Dedifferentiated amniotic fluid mesenchymal stem cell (primary cell): Measurements from ENCODE around the gene MCRIP1.

ENCODE experiments used
- DNase-seq: peaks from one replicate; pipeline ENCODE4 v3.0.0-alpha.2; 2016; ENCODE audit errors: extremely low spot score

MCRIP1 gene

GRCh38 chr17:81860756-81861568 lies 27.9 kb upstream of the MCRIP1 start:
- peak; percentile 100 for DNase-seq

- DNase-seq = no peak
Observed at GRCh38 chr17:81859906-81860755, 27.0 kb upstream of the MCRIP1 start, which contains the start of gene P4HB. Gene P4HB (minus strand): TSS chr17:81860535. CDS start chr17:81860471, 64 bp downstream.

- DNase-seq = no peak
Observed at GRCh38 chr17:81858967-81859905, 26.1 kb upstream of the MCRIP1 start.

GRCh38 chr17:81858170-81858966 lies 25.3 kb upstream of the MCRIP1 start:
- DNase-seq = no peak

GRCh38 chr17:81854974-81855774 lies 22.1 kb upstream of the MCRIP1 start:
- no peak for DNase-seq

- no peak for DNase-seq
Observed at GRCh38 chr17:81852237-81852636, 19.1 kb upstream of the MCRIP1 start.

- no peak for DNase-seq
Observed at GRCh38 chr17:81851423-81851822, 18.3 kb upstream of the MCRIP1 start.

GRCh38 chr17:81849457-81849856 lies 16.4 kb upstream of the MCRIP1 start:
- DNase-seq = no peak

- no peak for DNase-seq
Observed at GRCh38 chr17:81846743-81847689, 13.9 kb upstream of the MCRIP1 start.

GRCh38 chr17:81845881-81846742 lies 13.0 kb upstream of the MCRIP1 start:
- no peak for DNase-seq

GRCh38 chr17:81845361-81845760 lies 12.3 kb upstream of the MCRIP1 start:
- no peak for DNase-seq

GRCh38 chr17:81844887-81845286 lies 11.8 kb upstream of the MCRIP1 start:
- DNase-seq = no peak

- no peak for DNase-seq
Observed at GRCh38 chr17:81844327-81844851, 11.3 kb upstream of the MCRIP1 start.

- no peak for DNase-seq
Observed at GRCh38 chr17:81843713-81844326, 10.7 kb upstream of the MCRIP1 start.

GRCh38 chr17:81842725-81843504 lies 9.8 kb upstream of the MCRIP1 start:
- DNase-seq = no peak

GRCh38 chr17:81842378-81842724 lies 9.3 kb upstream of the MCRIP1 start:
- no peak for DNase-seq
